Esophagus muscularis mucosa (tissue), 3 donors: ENCODE results near the gene CRISPLD2.

ENCODE experiments used
- POLR2AphosphoS5 ChIP-seq, 2 donors: sonication (generic); formaldehyde crosslinking; IDR thresholded peaks; one replicate each; pipeline ENCODE4 v1.6.1; 2017; ENCODE audit warnings: antibody characterized with exemption in 2 of 2
- TF ChIP-seq, protein P1 (sequence below), 3 experiments: fragments of 200-600 bp in 2 of 3; fragments of 450-650 bp in 1 of 3; sonication (generic) in 2 of 3; IDR thresholded peaks; one replicate each; pipeline ENCODE4 v1.5.1; 2017 to 2019; ENCODE audit warnings: antibody characterized with exemption in 3 of 3, mild to moderate bottlenecking in 2 of 3, moderate library complexity in 1 of 3

GRCh38 chr16:84892097-84892496 is 72.3 kb downstream of the CRISPLD2 start:
- no peak for TF ChIP-seq POLR2AphosphoS5 (IDR thresholded peaks at IDR 0.05)
- TF ChIP-seq, protein P1, sequence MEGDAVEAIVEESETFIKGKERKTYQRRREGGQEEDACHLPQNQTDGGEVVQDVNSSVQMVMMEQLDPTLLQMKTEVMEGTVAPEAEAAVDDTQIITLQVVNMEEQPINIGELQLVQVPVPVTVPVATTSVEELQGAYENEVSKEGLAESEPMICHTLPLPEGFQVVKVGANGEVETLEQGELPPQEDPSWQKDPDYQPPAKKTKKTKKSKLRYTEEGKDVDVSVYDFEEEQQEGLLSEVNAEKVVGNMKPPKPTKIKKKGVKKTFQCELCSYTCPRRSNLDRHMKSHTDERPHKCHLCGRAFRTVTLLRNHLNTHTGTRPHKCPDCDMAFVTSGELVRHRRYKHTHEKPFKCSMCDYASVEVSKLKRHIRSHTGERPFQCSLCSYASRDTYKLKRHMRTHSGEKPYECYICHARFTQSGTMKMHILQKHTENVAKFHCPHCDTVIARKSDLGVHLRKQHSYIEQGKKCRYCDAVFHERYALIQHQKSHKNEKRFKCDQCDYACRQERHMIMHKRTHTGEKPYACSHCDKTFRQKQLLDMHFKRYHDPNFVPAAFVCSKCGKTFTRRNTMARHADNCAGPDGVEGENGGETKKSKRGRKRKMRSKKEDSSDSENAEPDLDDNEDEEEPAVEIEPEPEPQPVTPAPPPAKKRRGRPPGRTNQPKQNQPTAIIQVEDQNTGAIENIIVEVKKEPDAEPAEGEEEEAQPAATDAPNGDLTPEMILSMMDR (IDR thresholded peaks at IDR 0.05): no peak
